ENCODE results near the gene RNF187.

GRCh38 chr1:228459091-228459993, 27.8 kb upstream of the RNF187 start:
- TF ChIP-seq POLR2A (IDR thresholded peaks at IDR 0.05; ENCODE audit: low read length) (no peak), GATA1 (IDR thresholded peaks at IDR 0.05; ENCODE audit: low read depth, low read length) (no peak)
